ENCODE measurements around the gene BAIAP2. TPM values are rescaled to one million over a fixed set of nuclear protein-coding genes. Genes with fewer than 3 reads are reported as not detected.

Gene BAIAP2
- total and polyA plus RNA-seq, 2 donors from 2014 or later, result 44.5 to 45.8 TPM

- DNase-seq, result no peak
- H3K4me3 ChIP-seq (ENCODE audit: low read length in 3 of 3), result no peak overlapping the region
- H3K27ac ChIP-seq (ENCODE audit: low read depth in 2 of 2, low read length in 2 of 2), result no peak overlapping the region
- intact Hi-C loops (cut with DNase I), result no loop called here
- no peak for FAIRE-seq
- peaks cover 0 to 24% (median 6%) of the 10 kb centered on the region in 3 donors for H3K36me3 ChIP-seq (ENCODE audit: control insufficient read depth in 2 of 3, insufficient read depth in 3 of 3, low read length in 3 of 3)
- peaks cover 8% of the 10 kb centered on the region for H3K27me3 ChIP-seq (ENCODE audit: control insufficient read depth, insufficient read depth, low read length)
- TF ChIP-seq, protein P1, sequence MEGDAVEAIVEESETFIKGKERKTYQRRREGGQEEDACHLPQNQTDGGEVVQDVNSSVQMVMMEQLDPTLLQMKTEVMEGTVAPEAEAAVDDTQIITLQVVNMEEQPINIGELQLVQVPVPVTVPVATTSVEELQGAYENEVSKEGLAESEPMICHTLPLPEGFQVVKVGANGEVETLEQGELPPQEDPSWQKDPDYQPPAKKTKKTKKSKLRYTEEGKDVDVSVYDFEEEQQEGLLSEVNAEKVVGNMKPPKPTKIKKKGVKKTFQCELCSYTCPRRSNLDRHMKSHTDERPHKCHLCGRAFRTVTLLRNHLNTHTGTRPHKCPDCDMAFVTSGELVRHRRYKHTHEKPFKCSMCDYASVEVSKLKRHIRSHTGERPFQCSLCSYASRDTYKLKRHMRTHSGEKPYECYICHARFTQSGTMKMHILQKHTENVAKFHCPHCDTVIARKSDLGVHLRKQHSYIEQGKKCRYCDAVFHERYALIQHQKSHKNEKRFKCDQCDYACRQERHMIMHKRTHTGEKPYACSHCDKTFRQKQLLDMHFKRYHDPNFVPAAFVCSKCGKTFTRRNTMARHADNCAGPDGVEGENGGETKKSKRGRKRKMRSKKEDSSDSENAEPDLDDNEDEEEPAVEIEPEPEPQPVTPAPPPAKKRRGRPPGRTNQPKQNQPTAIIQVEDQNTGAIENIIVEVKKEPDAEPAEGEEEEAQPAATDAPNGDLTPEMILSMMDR (IDR thresholded peaks at IDR 0.05; ENCODE audit: borderline replicate concordance, extremely low read depth, insufficient read depth), result no peak
- no peak overlapping the region for H3K9ac ChIP-seq (ENCODE audit: low read length in 3 of 3)
- no peaks in the 10 kb centered on the region for H3K9me3 ChIP-seq (ENCODE audit: control insufficient read depth in 2 of 3, insufficient read depth in 1 of 3, low read length in 3 of 3)
- H3K4me1 ChIP-seq (ENCODE audit: control insufficient read depth in 2 of 3, insufficient read depth in 2 of 3, low read depth in 1 of 3, low read length in 3 of 3), result peaks cover 0 to 10% (median 4%) of the 10 kb centered on the region in 3 donors
Measured at GRCh38 chr17:81000334-81000630, 34.7 kb upstream of the BAIAP2 start.

- Histone ChIP-seq H3K27me3 (ENCODE audit: control insufficient read depth, insufficient read depth, low read length) (peaks cover 8% of the 10 kb centered on the region), H3K4me3 (ENCODE audit: low read length in 3 of 3) (no peak overlapping the region), H3K4me1 (ENCODE audit: control insufficient read depth in 2 of 3, insufficient read depth in 2 of 3, low read depth in 1 of 3, low read length in 3 of 3) (peaks cover 0 to 10% (median 4%) of the 10 kb centered on the region in 3 donors), H3K27ac (ENCODE audit: low read depth in 2 of 2, low read length in 2 of 2) (no peak overlapping the region), H3K9me3 (ENCODE audit: control insufficient read depth in 2 of 3, insufficient read depth in 1 of 3, low read length in 3 of 3) (no peaks in the 10 kb centered on the region), H3K36me3 (ENCODE audit: control insufficient read depth in 2 of 3, insufficient read depth in 3 of 3, low read length in 3 of 3) (peaks cover 0 to 24% (median 4%) of the 10 kb centered on the region in 3 donors), H3K9ac (ENCODE audit: low read length in 3 of 3) (no peak overlapping the region)
- peak in 1 of 5 donors; percentile 71 for DNase-seq
- intact Hi-C loops (cut with DNase I), result no loop called here
- TF ChIP-seq, protein P1 (IDR thresholded peaks at IDR 0.05; ENCODE audit: borderline replicate concordance, extremely low read depth, insufficient read depth), result no peak
- FAIRE-seq, result no peak
Measured at GRCh38 chr17:81000631-81001357, 34.2 kb upstream of the BAIAP2 start.

DNA sequence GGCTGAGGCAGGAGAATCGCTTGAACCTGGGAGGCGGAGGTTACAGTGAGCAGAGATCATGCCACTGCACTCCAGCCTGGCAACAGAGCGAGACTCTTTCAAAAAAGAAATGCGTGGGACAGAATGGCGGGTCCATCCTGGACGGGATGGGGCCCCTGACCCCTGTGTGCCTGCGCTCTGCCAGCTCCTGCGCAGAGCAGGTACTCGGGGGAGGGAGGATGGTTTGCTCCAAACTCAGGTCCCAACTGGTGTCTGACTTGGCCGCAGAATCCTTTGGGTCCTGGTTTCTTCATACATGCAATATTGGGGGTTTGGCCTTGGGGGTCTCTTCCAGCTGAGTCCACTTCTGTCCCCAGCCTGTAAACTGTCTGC lies 33.0 kb upstream of the BAIAP2 start:
- Histone ChIP-seq H3K9ac (ENCODE audit: low read length in 3 of 3) (no peak overlapping the region), H3K4me3 (ENCODE audit: low read length in 3 of 3) (no peak overlapping the region), H3K4me1 (ENCODE audit: control insufficient read depth in 2 of 3, insufficient read depth in 2 of 3, low read depth in 1 of 3, low read length in 3 of 3) (peaks cover 0 to 10% (median 4%) of the 10 kb centered on the region in 3 donors), H3K9me3 (ENCODE audit: control insufficient read depth in 2 of 3, insufficient read depth in 1 of 3, low read length in 3 of 3) (no peaks in the 10 kb centered on the region), H3K27me3 (ENCODE audit: control insufficient read depth, insufficient read depth, low read length) (peaks cover 8% of the 10 kb centered on the region), H3K27ac (ENCODE audit: low read depth in 2 of 2, low read length in 2 of 2) (no peak overlapping the region), H3K36me3 (ENCODE audit: control insufficient read depth in 2 of 3, insufficient read depth in 3 of 3, low read length in 3 of 3) (peaks cover 0 to 15% (median 0%) of the 10 kb centered on the region in 3 donors)
- FAIRE-seq, result no peak
- TF ChIP-seq, protein P1 (IDR thresholded peaks at IDR 0.05; ENCODE audit: borderline replicate concordance, extremely low read depth, insufficient read depth), result no peak
- peak in 1 of 5 donors; percentile 54 for DNase-seq
- intact Hi-C loops (cut with DNase I), result no loop called here

Measured in kidney (tissue), 14 donors.